ENCODE data around the gene PLCL2.

PLCL2 gene

GRCh38 chr3:16890597-16891333, 6.0 kb downstream of the PLCL2 start:
- Histone ChIP-seq H3K4me1 (peaks cover 69% of the 10 kb centered on the region), H3K27me3 (ENCODE audit: low read depth) (no peaks in the 10 kb centered on the region), H3K9me3 (no peaks in the 10 kb centered on the region), H3K4me3 (no peak overlapping the region), H3K36me3 (replicated peaks) (peaks cover 16% of the 10 kb centered on the region)
- DNase-seq (ENCODE audit: low spot score in 2 of 2): peak; percentile 76 to 79
- in situ Hi-C loops (cut with MboI; ENCODE audit: low sequenced_read_pairs): no loop called here

- in situ Hi-C loops (cut with MboI; ENCODE audit: low sequenced_read_pairs): no loop called here
- H3K9me3 ChIP-seq: no peaks in the 10 kb centered on the region
- H3K4me3 ChIP-seq: no peak overlapping the region
- DNase-seq (ENCODE audit: low spot score in 2 of 2): no peak
- peaks cover 58% of the 10 kb centered on the region for H3K4me1 ChIP-seq
- no peaks in the 10 kb centered on the region for H3K27me3 ChIP-seq (ENCODE audit: low read depth)
- H3K36me3 ChIP-seq (replicated peaks): peaks cover 9% of the 10 kb centered on the region
Measured at GRCh38 chr3:16893618-16894200, 9.0 kb downstream of the PLCL2 start.

- in situ Hi-C loops (cut with MboI; ENCODE audit: low sequenced_read_pairs): no loop called here
- peaks cover 37% of the 10 kb centered on the region for H3K4me1 ChIP-seq
- DNase-seq (ENCODE audit: low spot score in 2 of 2): no peak
Measured at GRCh38 chr3:16896094-16896627, 11.4 kb downstream of the PLCL2 start.

GRCh38 chr3:16896820-16897219, 12.1 kb downstream of the PLCL2 start:
- no peak for DNase-seq (ENCODE audit: low spot score in 2 of 2)
- Histone ChIP-seq H3K9me3 (no peaks in the 10 kb centered on the region), H3K27me3 (ENCODE audit: low read depth) (no peaks in the 10 kb centered on the region), H3K4me3 (no peak overlapping the region), H3K36me3 (replicated peaks) (peaks cover 6% of the 10 kb centered on the region), H3K4me1 (peaks cover 30% of the 10 kb centered on the region)
- in situ Hi-C loops (cut with MboI; ENCODE audit: low sequenced_read_pairs): no loop called here

More at GRCh38 chr3:16896094-16896627, 11.4 kb downstream of the PLCL2 start:
- no peaks in the 10 kb centered on the region for H3K27me3 ChIP-seq (ENCODE audit: low read depth)
- H3K4me3 ChIP-seq: no peak overlapping the region
- H3K9me3 ChIP-seq: no peaks in the 10 kb centered on the region
- H3K36me3 ChIP-seq (replicated peaks): peaks cover 6% of the 10 kb centered on the region

GRCh38 chr3:16897254-16897926, 12.6 kb downstream of the PLCL2 start:
- H3K36me3 ChIP-seq (replicated peaks): peaks cover 6% of the 10 kb centered on the region
- DNase-seq (ENCODE audit: low spot score in 2 of 2): no peak
- no peaks in the 10 kb centered on the region for H3K9me3 ChIP-seq
- in situ Hi-C loops (cut with MboI; ENCODE audit: low sequenced_read_pairs): no loop called here
- no peaks in the 10 kb centered on the region for H3K27me3 ChIP-seq (ENCODE audit: low read depth)
- peaks cover 25% of the 10 kb centered on the region for H3K4me1 ChIP-seq
- H3K4me3 ChIP-seq: no peak overlapping the region

GRCh38 chr3:16898595-16899395, 14.0 kb downstream of the PLCL2 start:
- Histone ChIP-seq H3K27me3 (ENCODE audit: low read depth) (no peaks in the 10 kb centered on the region), H3K9me3 (no peaks in the 10 kb centered on the region), H3K4me1 (peaks cover 21% of the 10 kb centered on the region), H3K4me3 (no peak overlapping the region), H3K36me3 (replicated peaks) (peaks cover 2% of the 10 kb centered on the region; the same call in 1 of the 2 replicates)
- no peak for DNase-seq (ENCODE audit: low spot score in 2 of 2)
- in situ Hi-C loops (cut with MboI; ENCODE audit: low sequenced_read_pairs): no loop called here

GRCh38 chr3:16899919-16900318, 15.2 kb downstream of the PLCL2 start:
- in situ Hi-C loops (cut with MboI; ENCODE audit: low sequenced_read_pairs): no loop called here
- no peak for DNase-seq (ENCODE audit: low spot score in 2 of 2)
- no peaks in the 10 kb centered on the region for H3K9me3 ChIP-seq
- H3K4me3 ChIP-seq: no peak overlapping the region
- H3K36me3 ChIP-seq (replicated peaks): peaks cover 2% of the 10 kb centered on the region; the same call in 1 of the 2 replicates
- H3K4me1 ChIP-seq: peaks cover 27% of the 10 kb centered on the region
- H3K27me3 ChIP-seq (ENCODE audit: low read depth): no peaks in the 10 kb centered on the region

GRCh38 chr3:16900779-16901440, 16.2 kb downstream of the PLCL2 start:
- Histone ChIP-seq H3K4me3 (no peak overlapping the region), H3K27me3 (ENCODE audit: low read depth) (no peaks in the 10 kb centered on the region), H3K4me1 (peaks cover 32% of the 10 kb centered on the region), H3K9me3 (no peaks in the 10 kb centered on the region), H3K36me3 (replicated peaks) (no peaks in the 10 kb centered on the region; the same call in 1 of the 2 replicates)
- DNase-seq (ENCODE audit: low spot score in 2 of 2): no peak
- in situ Hi-C loops (cut with MboI; ENCODE audit: low sequenced_read_pairs): no loop called here

GRCh38 chr3:16904423-16905417, 20.0 kb downstream of the PLCL2 start:
- peaks cover 33% of the 10 kb centered on the region for H3K4me1 ChIP-seq
- no peaks in the 10 kb centered on the region for H3K36me3 ChIP-seq (replicated peaks)
- H3K4me3 ChIP-seq: no peak overlapping the region
- DNase-seq (ENCODE audit: low spot score in 2 of 2): no peak
- in situ Hi-C loops (cut with MboI; ENCODE audit: low sequenced_read_pairs): no loop called here
- H3K27me3 ChIP-seq (ENCODE audit: low read depth): no peaks in the 10 kb centered on the region
- no peaks in the 10 kb centered on the region for H3K9me3 ChIP-seq

- in situ Hi-C loops (cut with MboI; ENCODE audit: low sequenced_read_pairs): no loop called here
- H3K4me1 ChIP-seq: peaks cover 29% of the 10 kb centered on the region
- no peak for DNase-seq (ENCODE audit: low spot score in 2 of 2)
- no peaks in the 10 kb centered on the region for H3K27me3 ChIP-seq (ENCODE audit: low read depth)
- H3K4me3 ChIP-seq: no peak overlapping the region
- no peaks in the 10 kb centered on the region for H3K36me3 ChIP-seq (replicated peaks)
- H3K9me3 ChIP-seq: no peaks in the 10 kb centered on the region
Measured at GRCh38 chr3:16905704-16906103, 20.9 kb downstream of the PLCL2 start.

- in situ Hi-C loops (cut with MboI; ENCODE audit: low sequenced_read_pairs): no loop called here
- peaks cover 29% of the 10 kb centered on the region for H3K4me1 ChIP-seq
- no peaks in the 10 kb centered on the region for H3K9me3 ChIP-seq
- no peaks in the 10 kb centered on the region for H3K36me3 ChIP-seq (replicated peaks)
- no peaks in the 10 kb centered on the region for H3K27me3 ChIP-seq (ENCODE audit: low read depth)
- no peak overlapping the region for H3K4me3 ChIP-seq
- DNase-seq (ENCODE audit: low spot score in 2 of 2): no peak
Measured at GRCh38 chr3:16906682-16907081, 21.9 kb downstream of the PLCL2 start.

GRCh38 chr3:16907243-16907642, 22.5 kb downstream of the PLCL2 start:
- Histone ChIP-seq H3K4me3 (no peak overlapping the region), H3K4me1 (peaks cover 29% of the 10 kb centered on the region), H3K9me3 (no peaks in the 10 kb centered on the region), H3K36me3 (replicated peaks) (no peaks in the 10 kb centered on the region), H3K27me3 (ENCODE audit: low read depth) (no peaks in the 10 kb centered on the region)
- in situ Hi-C loops (cut with MboI; ENCODE audit: low sequenced_read_pairs): no loop called here
- DNase-seq (ENCODE audit: low spot score in 2 of 2): no peak
